ENCODE data around the gene HIGD1A. TPM values are rescaled to one million over a fixed set of nuclear protein-coding genes. Genes with fewer than 3 reads are reported as not detected.

The HIGD1A gene
- polyA plus RNA-seq, 1 experiment, result 225 TPM

GRCh38 chr3:42742259-42742658, 62.0 kb downstream of the HIGD1A start:
- Histone ChIP-seq H3K4me3 (ENCODE audit: low read depth, low read length) (no peak overlapping the region), H3K27ac (ENCODE audit: low read depth, low read length) (no peak overlapping the region), H3K27me3 (ENCODE audit: control insufficient read depth, insufficient read depth, low read length) (no peaks in the 10 kb centered on the region), H3K9me3 (ENCODE audit: control insufficient read depth, insufficient read depth, low read length) (no peaks in the 10 kb centered on the region)
- ChIA-PET POLR2A (no interaction called here), CTCF (interaction anchor here (0.6 to 4.7 kb wide), 2 partner anchors 14 to 46 kb away, joined by 4 to 25 read pairs; no protein-coding TSS in a partner anchor)
- no peak for DNase-seq (ENCODE audit: low read depth, low spot score)
- TF ChIP-seq CTCF (IDR thresholded peaks at IDR 0.05; ENCODE audit: low read depth, low read length), result no peak

GRCh38 chr3:42741796-42742195, 62.5 kb downstream of the HIGD1A start:
- DNase-seq (ENCODE audit: low read depth, low spot score), result no peak
- CTCF ChIA-PET, result interaction anchor here (4.7 kb wide), 1 partner anchor 14 kb away, joined by 25 read pairs; no protein-coding TSS in a partner anchor
- no peak for TF ChIP-seq CTCF (IDR thresholded peaks at IDR 0.05; ENCODE audit: low read depth, low read length)
- POLR2A ChIA-PET, result no interaction called here
- Histone ChIP-seq H3K27ac (ENCODE audit: low read depth, low read length) (no peak overlapping the region), H3K4me3 (ENCODE audit: low read depth, low read length) (no peak overlapping the region), H3K9me3 (ENCODE audit: control insufficient read depth, insufficient read depth, low read length) (no peaks in the 10 kb centered on the region), H3K27me3 (ENCODE audit: control insufficient read depth, insufficient read depth, low read length) (no peaks in the 10 kb centered on the region)

- CTCF ChIA-PET, result interaction anchor here (1.3 kb wide), 1 partner anchor 191 kb away, joined by 3 read pairs; no protein-coding TSS in a partner anchor
- POLR2A ChIA-PET, result no interaction called here
- no peak for DNase-seq (ENCODE audit: low read depth, low spot score)
Measured at GRCh38 chr3:42739401-42740158, 64.7 kb downstream of the HIGD1A start.

GRCh38 chr3:42736531-42736930, 67.8 kb downstream of the HIGD1A start:
- no peak for DNase-seq (ENCODE audit: low read depth, low spot score)
- ChIA-PET POLR2A (no interaction called here), CTCF (interaction anchor here (0.5 kb wide), 1 partner anchor 20 kb away, joined by 4 read pairs; no protein-coding TSS in a partner anchor)
- H3K27ac ChIP-seq (ENCODE audit: low read depth, low read length), result no peak overlapping the region
- no peaks in the 10 kb centered on the region for H3K9me3 ChIP-seq (ENCODE audit: control insufficient read depth, insufficient read depth, low read length)
- TF ChIP-seq CTCF (IDR thresholded peaks at IDR 0.05; ENCODE audit: low read depth, low read length), result no peak
- H3K4me3 ChIP-seq (ENCODE audit: low read depth, low read length), result no peak overlapping the region
- peaks cover 7% of the 10 kb centered on the region for H3K27me3 ChIP-seq (ENCODE audit: control insufficient read depth, insufficient read depth, low read length)

More at GRCh38 chr3:42739401-42740158, 64.7 kb downstream of the HIGD1A start:
- no peak for TF ChIP-seq CTCF (IDR thresholded peaks at IDR 0.05; ENCODE audit: low read depth, low read length)
- peaks cover 4% of the 10 kb centered on the region for H3K27me3 ChIP-seq (ENCODE audit: control insufficient read depth, insufficient read depth, low read length)
- no peak overlapping the region for H3K27ac ChIP-seq (ENCODE audit: low read depth, low read length)
- no peak overlapping the region for H3K4me3 ChIP-seq (ENCODE audit: low read depth, low read length)
- no peaks in the 10 kb centered on the region for H3K9me3 ChIP-seq (ENCODE audit: control insufficient read depth, insufficient read depth, low read length)

- Histone ChIP-seq H3K4me3 (ENCODE audit: low read depth, low read length) (no peak overlapping the region), H3K9me3 (ENCODE audit: control insufficient read depth, insufficient read depth, low read length) (no peaks in the 10 kb centered on the region), H3K27me3 (ENCODE audit: control insufficient read depth, insufficient read depth, low read length) (peaks cover 7% of the 10 kb centered on the region), H3K27ac (ENCODE audit: low read depth, low read length) (no peak overlapping the region)
- DNase-seq (ENCODE audit: low read depth, low spot score), result no peak
- TF ChIP-seq CTCF (IDR thresholded peaks at IDR 0.05; ENCODE audit: low read depth, low read length), result no peak
- ChIA-PET CTCF (interaction anchor here (0.5 to 1.9 kb wide), 2 partner anchors 9 to 21 kb away, joined by 4 to 9 read pairs; no protein-coding TSS in a partner anchor), POLR2A (no interaction called here)
Measured at GRCh38 chr3:42736081-42736480, 68.2 kb downstream of the HIGD1A start.

Data from AG04450 (cell line).